Amygdala (tissue), 56 donors: ENCODE results near the gene ZNF511.
"Not testable (repeated sequence)": the region's sequence is repeated elsewhere in the genome, so short reads cannot be mapped to it uniquely, and the experiment has no call there.

Experiments used
- DNase-seq, 56 donors: peaks; one replicate each; lab custom pipeline; 2025; lab: John Stamatoyannopoulos, UW

Gene ZNF511

GRCh38 chr10:133311570-133311969 is 2.9 kb downstream of the ZNF511 start:
- no peak for DNase-seq

DNA sequence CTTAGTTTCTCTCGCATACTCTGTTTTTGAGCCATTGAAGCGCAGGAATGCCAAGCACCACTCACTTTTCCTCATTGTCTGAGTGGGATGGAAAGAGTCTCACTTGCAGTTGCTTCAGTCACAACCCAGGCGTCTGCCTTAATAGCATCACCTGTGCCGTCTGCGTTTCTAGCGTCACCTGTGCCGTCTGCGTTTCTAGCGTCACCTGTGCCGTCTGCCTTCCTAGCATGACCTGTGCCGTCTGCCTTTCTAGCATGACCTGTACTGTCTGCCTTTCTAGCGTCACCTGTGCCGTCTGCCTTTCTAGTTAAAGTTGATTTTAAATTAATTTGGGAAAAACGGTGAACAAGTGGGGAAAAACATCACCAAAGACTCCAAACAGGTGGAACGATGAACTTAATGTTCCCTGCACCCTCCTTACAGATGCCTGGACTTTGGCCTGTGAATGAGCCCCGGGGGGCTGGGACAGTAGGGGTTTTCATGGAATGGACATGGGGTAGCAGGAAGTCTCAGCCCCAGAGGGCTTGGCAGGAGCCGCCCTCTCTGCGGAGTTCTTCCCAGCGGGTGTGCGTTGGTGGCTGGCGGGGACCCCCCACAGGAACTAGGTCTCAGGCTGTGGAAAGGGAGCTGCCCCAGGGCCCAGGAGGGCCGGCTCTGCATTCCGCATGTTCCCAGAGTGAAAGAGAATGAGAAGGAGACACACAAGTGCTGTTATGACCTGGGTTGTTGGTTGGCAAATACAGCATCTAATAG is 3.5 kb downstream of the ZNF511 start:
- DNase-seq, result no peak

- no peak for DNase-seq
These were observed 4.0 kb downstream of the ZNF511 start for GRCh38 chr10:133312769-133313145.

GRCh38 chr10:133313192-133313591 is 4.5 kb downstream of the ZNF511 start:
- no peak for DNase-seq

GRCh38 chr10:133314911-133315310 is 6.2 kb downstream of the ZNF511 start:
- no peak for DNase-seq

DNA sequence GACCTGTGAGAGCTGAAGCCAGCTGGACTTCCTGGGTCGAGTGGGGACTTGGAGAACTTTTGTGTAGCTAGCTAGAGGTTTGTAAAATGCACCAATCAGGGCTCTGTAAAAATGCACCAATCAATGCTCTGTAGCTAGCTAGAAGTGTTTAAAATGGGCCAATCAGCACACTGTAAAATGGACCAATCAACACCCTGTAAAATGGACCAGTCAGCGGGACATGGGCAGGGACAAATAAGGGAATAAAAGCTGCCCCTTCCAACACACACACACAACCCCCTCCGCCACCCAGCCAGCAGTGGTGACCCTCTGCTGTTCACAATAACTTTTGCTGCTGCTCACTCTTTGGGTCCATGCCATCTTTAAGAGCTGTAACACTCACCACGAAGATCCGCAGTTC is 7.1 kb downstream of the ZNF511 start:
- DNase-seq, result peak in 1 of 56 donors; percentile 21

- no peak for DNase-seq
These were observed 7.6 kb downstream of the ZNF511 start for GRCh38 chr10:133316266-133316665.

GRCh38 chr10:133316732-133317131 is 8.0 kb downstream of the ZNF511 start:
- DNase-seq, result no peak

DNA sequence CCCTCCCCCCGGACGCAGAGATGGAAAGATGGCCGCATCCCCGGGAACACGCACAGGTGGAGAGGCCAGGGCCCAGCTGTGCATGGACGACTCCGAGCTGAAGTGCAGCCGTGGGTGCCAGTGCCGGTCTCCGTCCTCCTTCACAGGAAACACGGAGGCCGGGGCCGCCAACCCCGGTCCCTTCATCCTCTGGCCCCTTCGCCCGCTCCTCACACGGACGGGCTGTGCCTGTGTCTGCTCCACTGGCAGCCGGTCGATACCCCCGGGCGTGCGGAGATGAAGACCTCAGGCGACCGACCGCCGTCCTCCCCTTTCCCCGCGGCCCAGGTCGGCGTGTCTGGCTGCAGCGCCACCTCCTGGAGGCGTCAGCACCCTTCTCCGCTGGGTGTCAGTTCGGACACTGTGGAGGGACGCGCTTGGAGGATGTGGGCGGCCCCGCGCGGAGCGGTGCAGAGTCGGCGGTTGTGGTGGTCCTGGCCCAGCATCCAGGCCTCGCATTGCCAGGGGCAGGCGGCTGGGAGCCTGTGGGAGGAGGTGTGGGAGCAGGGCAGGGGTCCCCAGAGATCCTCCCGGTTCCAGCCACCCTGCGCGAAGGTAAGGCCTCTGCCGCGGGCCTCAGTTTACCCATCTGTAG is 9.9 kb downstream of the ZNF511 start:
- DNase-seq, result peak in 20 of 56 donors; percentile 9 to 66 (median 26)

- DNase-seq, result not testable (repeated sequence)
These were observed 12.2 kb downstream of the ZNF511 start for GRCh38 chr10:133320852-133321422.

- not testable (repeated sequence) for DNase-seq
These were observed 13.5 kb downstream of the ZNF511 start for GRCh38 chr10:133322064-133322709.

- peak in 21 of 56 donors; percentile 12 to 69 (median 50) for DNase-seq
These were observed 15.6 kb downstream of the ZNF511 start for GRCh38 chr10:133324198-133324792.

DNA sequence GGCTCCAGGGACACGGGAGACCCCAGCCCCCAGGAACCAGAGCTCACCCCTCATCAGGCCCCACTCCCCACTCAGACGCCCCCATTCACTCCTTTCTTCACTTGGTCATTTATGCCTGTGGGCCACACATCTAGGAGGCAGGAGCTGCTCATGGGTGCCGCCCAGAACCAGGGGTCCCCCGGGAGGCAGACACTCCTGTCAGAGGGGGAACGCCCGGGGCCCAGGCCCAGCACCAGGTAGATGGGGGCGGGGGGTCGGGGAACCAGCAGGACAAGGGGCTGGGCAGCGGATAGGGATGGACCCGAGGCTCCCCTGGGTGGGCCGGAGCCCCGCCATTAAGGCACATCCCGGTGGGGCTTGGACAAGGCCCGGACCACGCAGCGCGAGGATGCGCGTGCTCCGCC is 16.1 kb downstream of the ZNF511 start:
- no peak for DNase-seq

- no peak for DNase-seq
These were observed 16.9 kb downstream of the ZNF511 start for GRCh38 chr10:133325440-133326222.

DNA sequence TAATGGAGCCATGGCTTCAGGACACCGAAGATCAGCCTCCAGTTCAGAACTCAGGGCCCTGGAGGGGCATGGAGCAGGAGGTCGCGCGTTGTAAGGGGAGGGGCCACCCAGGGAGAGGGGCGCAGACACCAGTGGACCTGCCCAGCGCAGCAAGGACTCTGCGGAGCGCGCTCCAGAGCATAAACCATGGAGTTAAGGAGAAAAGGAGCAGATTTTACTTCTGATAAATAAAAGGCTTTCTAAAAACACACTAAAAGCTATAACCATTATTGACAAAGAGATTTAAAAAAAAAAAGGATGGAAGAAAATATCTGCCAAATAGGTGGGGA is 17.5 kb downstream of the ZNF511 start:
- DNase-seq, result no peak

GRCh38 chr10:133326745-133327650 is 18.3 kb downstream of the ZNF511 start:
- DNase-seq, result no peak

GRCh38 chr10:133327651-133328357 is 19.1 kb downstream of the ZNF511 start:
- no peak for DNase-seq
